Activated naive CD4-positive, alpha-beta T cell treated with anti-CD3 and anti-CD28 coated beads for 36 hours (primary cell): Measurements from ENCODE around the gene MTMR3. TPM values are rescaled to one million over a fixed set of nuclear protein-coding genes. Genes with fewer than 3 reads are reported as not detected.

Experiments used
- CTCF ChIA-PET: fragments of 350-600 bp; sonication (Branson Sonifier 250); formaldehyde crosslinking; loops from one replicate; lab custom pipeline; 2021; ENCODE audit warnings: antibody characterized with exemption; lab: Charles Lee
- DNase-seq: peaks from one replicate; pipeline ENCODE4 v3.0.0-alpha.2; 2020
- H3K27ac Mint-ChIP-seq: one replicate; pipeline ENCODE4 v1.8.0; 2021; ENCODE audit warnings: mild to moderate bottlenecking, mixed read lengths
- H3K27me3 Mint-ChIP-seq: one replicate; pipeline ENCODE4 v1.8.0; 2021; ENCODE audit warnings: low read depth, mixed read lengths
- H3K36me3 Mint-ChIP-seq: one replicate; pipeline ENCODE4 v1.8.0; 2021; ENCODE audit warnings: low read depth, mixed read lengths
- H3K4me1 Mint-ChIP-seq: one replicate; pipeline ENCODE4 v1.8.0; 2021; ENCODE audit warnings: low read depth, mixed read lengths
- H3K4me3 Mint-ChIP-seq: one replicate; pipeline ENCODE4 v1.8.0; 2021; ENCODE audit warnings: mild to moderate bottlenecking, moderate library complexity, mixed read lengths
- H3K9me3 Mint-ChIP-seq: one replicate; pipeline ENCODE4 v1.8.0; 2021; ENCODE audit warnings: mixed read lengths
- intact Hi-C: fragments of 100-400 bp; cut with micrococcal nuclease; formaldehyde crosslinking; loops from one replicate; pipeline ENCODE4 v1.15.1; 2023
- total RNA-seq, 2 experiments: library from RNA; stranded (reverse); gene quantifications; one replicate each; pipeline ENCODE4 v1.2.3, GENCODE V29; 2021

The MTMR3 gene
- total RNA-seq, 2 experiments from 2014 or later, result 26.0 to 27.1 TPM

DNA sequence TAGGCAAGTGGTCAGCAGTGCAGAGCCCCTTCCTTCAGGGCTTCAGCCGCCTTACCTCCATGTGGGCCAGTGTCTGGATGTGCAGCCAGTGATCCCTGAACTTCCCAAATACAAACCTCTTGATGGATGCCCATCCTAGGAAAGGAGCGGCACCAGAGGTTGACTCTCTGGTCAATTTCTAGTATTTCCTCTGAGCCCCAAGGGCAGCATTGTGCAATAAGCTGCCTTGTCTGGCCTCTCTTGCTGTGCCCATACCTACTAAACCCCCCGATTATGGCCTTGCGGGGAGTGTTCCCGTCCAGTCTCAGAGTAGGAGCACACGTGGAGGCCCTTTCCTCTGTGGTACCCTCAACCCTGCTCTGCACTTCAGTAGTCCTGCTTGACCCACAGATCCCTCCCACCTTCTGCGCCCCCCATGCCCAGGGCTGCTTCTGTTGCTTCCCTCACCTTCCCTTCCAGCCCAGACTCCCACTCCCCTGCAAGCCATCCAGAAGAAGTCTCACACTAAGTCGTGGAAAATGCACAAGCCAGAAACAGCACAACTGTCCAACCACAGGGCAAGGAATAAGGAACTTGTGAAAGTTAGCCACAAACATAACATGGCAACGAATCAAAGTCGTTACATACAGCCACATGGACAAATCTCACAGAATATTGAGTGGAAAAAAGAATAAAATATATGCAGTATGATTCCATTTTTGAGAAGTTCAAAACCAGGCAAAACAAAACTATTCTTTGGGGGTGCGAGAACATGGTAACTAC is 157.7 kb downstream of the MTMR3 start:
- intact Hi-C loops, result no loop called here
- CTCF ChIA-PET, result interaction anchor here (1.1 kb wide), 1 partner anchor 48 kb away, joined by 3 read pairs; no protein-coding TSS in a partner anchor

GRCh38 chr22:30041475-30041874 is 158.5 kb downstream of the MTMR3 start:
- Mint-ChIP-seq H3K36me3 (no peaks in the 10 kb centered on the region), H3K27ac (no peak overlapping the region), H3K9me3 (no peaks in the 10 kb centered on the region), H3K4me3 (no peak overlapping the region), H3K4me1 (peaks cover 2% of the 10 kb centered on the region), H3K27me3 (peaks cover 1% of the 10 kb centered on the region)
- DNase-seq, result no peak
- intact Hi-C loops, result no loop called here
- CTCF ChIA-PET, result no interaction called here

More for the DNA sequence above, 157.7 kb downstream of the MTMR3 start:
- Mint-ChIP-seq H3K27ac (no peak overlapping the region), H3K36me3 (no peaks in the 10 kb centered on the region), H3K4me3 (no peak overlapping the region), H3K9me3 (no peaks in the 10 kb centered on the region), H3K4me1 (peaks cover 2% of the 10 kb centered on the region), H3K27me3 (peaks cover 1% of the 10 kb centered on the region)
- no peak for DNase-seq

- H3K27me3 Mint-ChIP-seq, result peaks cover 1% of the 10 kb centered on the region
- intact Hi-C loops, result no loop called here
- H3K36me3 Mint-ChIP-seq, result no peaks in the 10 kb centered on the region
- H3K4me1 Mint-ChIP-seq, result peaks cover 3% of the 10 kb centered on the region
- no peak for DNase-seq
- H3K27ac Mint-ChIP-seq, result no peak overlapping the region
- H3K9me3 Mint-ChIP-seq, result no peaks in the 10 kb centered on the region
- CTCF ChIA-PET, result no interaction called here
- H3K4me3 Mint-ChIP-seq, result no peak overlapping the region
Observed at GRCh38 chr22:30041881-30042280, 158.9 kb downstream of the MTMR3 start.

DNA sequence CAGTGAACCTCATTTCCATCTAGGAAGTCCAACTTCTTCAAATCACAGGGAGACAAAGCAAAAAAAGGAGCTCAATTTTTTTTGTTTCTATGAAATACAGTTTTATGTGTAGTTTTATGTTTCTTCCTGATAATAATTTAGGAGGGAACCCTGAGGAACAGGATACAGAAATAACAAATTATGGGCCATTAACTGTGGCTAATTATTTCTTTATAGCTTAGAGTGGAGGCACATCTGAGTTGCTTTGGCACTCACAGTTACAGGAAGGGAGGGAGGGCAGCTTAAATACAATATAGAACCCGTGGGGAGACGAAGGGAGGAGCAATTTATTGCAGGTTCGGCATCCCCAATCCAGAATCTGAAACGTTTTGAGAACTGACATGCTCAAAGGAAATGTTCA is 160.2 kb downstream of the MTMR3 start:
- Mint-ChIP-seq H3K9me3 (no peaks in the 10 kb centered on the region), H3K36me3 (no peaks in the 10 kb centered on the region), H3K4me3 (no peak overlapping the region), H3K4me1 (peaks cover 8% of the 10 kb centered on the region), H3K27me3 (peaks cover 1% of the 10 kb centered on the region), H3K27ac (no peak overlapping the region)
- CTCF ChIA-PET, result interaction anchor here (1.5 kb wide), 1 partner anchor 46 kb away, joined by 6 read pairs; no protein-coding TSS in a partner anchor
- intact Hi-C loops, result no loop called here
- DNase-seq, result no peak

DNA sequence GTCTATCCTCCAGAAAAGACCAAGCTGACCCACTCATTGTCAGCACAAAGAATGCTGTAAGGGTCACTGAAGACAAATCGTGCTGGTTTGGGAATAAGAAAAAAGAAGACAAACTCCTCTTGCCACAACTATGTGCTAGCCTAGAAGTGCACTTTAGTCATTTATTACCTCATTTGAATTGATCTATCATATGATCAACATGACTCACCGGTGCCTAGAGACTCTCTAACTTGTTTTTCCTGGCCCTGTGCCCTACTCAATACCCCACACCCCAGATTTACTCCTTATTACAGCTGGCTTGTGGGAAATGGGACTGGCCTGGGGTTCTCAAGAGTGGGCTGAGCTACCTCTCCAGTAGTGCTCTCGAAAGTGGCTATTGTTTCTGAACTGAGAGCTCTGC is 161.4 kb downstream of the MTMR3 start:
- peaks cover 1% of the 10 kb centered on the region for H3K27me3 Mint-ChIP-seq
- no peak for DNase-seq
- CTCF ChIA-PET, result no interaction called here
- H3K4me3 Mint-ChIP-seq, result no peak overlapping the region
- no peak overlapping the region for H3K27ac Mint-ChIP-seq
- peaks cover 8% of the 10 kb centered on the region for H3K4me1 Mint-ChIP-seq
- H3K9me3 Mint-ChIP-seq, result no peaks in the 10 kb centered on the region
- H3K36me3 Mint-ChIP-seq, result no peaks in the 10 kb centered on the region
- intact Hi-C loops, result no loop called here

GRCh38 chr22:30044881-30045493 is 162.0 kb downstream of the MTMR3 start:
- no peak overlapping the region for H3K27ac Mint-ChIP-seq
- peaks cover 8% of the 10 kb centered on the region for H3K4me1 Mint-ChIP-seq
- no peak for DNase-seq
- intact Hi-C loops, result no loop called here
- H3K4me3 Mint-ChIP-seq, result no peak overlapping the region
- CTCF ChIA-PET, result no interaction called here
- no peaks in the 10 kb centered on the region for H3K36me3 Mint-ChIP-seq
- H3K9me3 Mint-ChIP-seq, result no peaks in the 10 kb centered on the region
- H3K27me3 Mint-ChIP-seq, result peaks cover 1% of the 10 kb centered on the region

GRCh38 chr22:30045494-30045887 is 162.5 kb downstream of the MTMR3 start:
- no peaks in the 10 kb centered on the region for H3K9me3 Mint-ChIP-seq
- no peak overlapping the region for H3K4me3 Mint-ChIP-seq
- peaks cover 8% of the 10 kb centered on the region for H3K4me1 Mint-ChIP-seq
- CTCF ChIA-PET, result no interaction called here
- peaks cover 1% of the 10 kb centered on the region for H3K27me3 Mint-ChIP-seq
- H3K27ac Mint-ChIP-seq, result no peak overlapping the region
- intact Hi-C loops, result no loop called here
- DNase-seq, result no peak
- no peaks in the 10 kb centered on the region for H3K36me3 Mint-ChIP-seq

DNA sequence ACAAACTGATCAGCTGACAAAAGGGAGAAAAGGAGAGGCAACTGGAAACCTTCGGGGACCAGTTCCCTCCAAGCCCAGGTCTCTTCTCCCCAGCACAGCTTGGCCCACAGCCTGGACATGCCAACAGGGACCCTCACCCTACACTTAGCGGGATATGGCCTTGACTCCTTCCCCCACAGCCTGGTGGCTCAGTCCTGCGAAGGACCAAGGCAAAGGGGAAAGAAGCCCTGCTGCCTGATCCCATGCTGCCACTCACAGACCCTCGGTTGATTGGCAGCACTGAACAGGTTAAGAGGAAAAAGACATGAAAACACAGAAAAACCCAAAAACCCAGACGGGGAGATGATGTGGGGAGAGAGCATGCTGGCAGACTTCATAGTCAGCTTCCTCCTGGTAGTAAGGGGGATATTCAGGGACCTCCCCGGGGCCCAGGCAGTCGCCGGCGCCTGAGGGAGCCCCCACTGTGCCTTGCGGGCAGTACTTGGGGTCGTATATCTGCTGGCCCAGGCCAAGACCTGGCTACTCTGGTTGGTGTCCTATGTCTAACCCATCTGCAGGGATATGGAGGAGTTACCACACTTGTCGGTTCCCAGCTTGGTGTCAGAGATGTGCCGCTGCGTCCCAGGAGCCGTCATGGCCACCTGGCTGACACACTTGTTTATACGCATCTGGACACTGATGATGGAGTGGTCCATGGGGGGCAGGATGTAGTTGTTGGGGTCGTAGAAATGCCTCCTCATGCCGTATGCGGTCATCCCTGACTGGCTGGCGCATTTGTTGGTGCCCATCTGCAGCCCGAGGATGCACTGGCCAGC is 163.1 kb downstream of the MTMR3 start:
- H3K4me1 Mint-ChIP-seq, result peaks cover 8% of the 10 kb centered on the region
- no peaks in the 10 kb centered on the region for H3K9me3 Mint-ChIP-seq
- no peak overlapping the region for H3K27ac Mint-ChIP-seq
- DNase-seq, result no peak
- H3K27me3 Mint-ChIP-seq, result peaks cover 1% of the 10 kb centered on the region
- no peak overlapping the region for H3K4me3 Mint-ChIP-seq
- intact Hi-C loops, result no loop called here
- CTCF ChIA-PET, result interaction anchor here (0.6 kb wide), 1 partner anchor 121 kb away, joined by 3 read pairs; no protein-coding TSS in a partner anchor
- H3K36me3 Mint-ChIP-seq, result no peaks in the 10 kb centered on the region

- H3K27me3 Mint-ChIP-seq, result peaks cover 1% of the 10 kb centered on the region
- intact Hi-C loops, result no loop called here
- CTCF ChIA-PET, result interaction anchor here (0.6 kb wide), 1 partner anchor 122 kb away, joined by 3 read pairs; no protein-coding TSS in a partner anchor
- H3K27ac Mint-ChIP-seq, result no peak overlapping the region
- H3K4me3 Mint-ChIP-seq, result no peak overlapping the region
- no peaks in the 10 kb centered on the region for H3K9me3 Mint-ChIP-seq
- no peak for DNase-seq
- no peaks in the 10 kb centered on the region for H3K36me3 Mint-ChIP-seq
- peaks cover 8% of the 10 kb centered on the region for H3K4me1 Mint-ChIP-seq
Observed at GRCh38 chr22:30046716-30047363, 163.9 kb downstream of the MTMR3 start.

- Mint-ChIP-seq H3K4me1 (peaks cover 8% of the 10 kb centered on the region), H3K27me3 (peaks cover 1% of the 10 kb centered on the region)
- DNase-seq, result no peak
Observed at GRCh38 chr22:30047364-30047738, 164.4 kb downstream of the MTMR3 start.

GRCh38 chr22:30048681-30049080 is 165.7 kb downstream of the MTMR3 start:
- no peaks in the 10 kb centered on the region for H3K9me3 Mint-ChIP-seq

More at GRCh38 chr22:30047364-30047738, 164.4 kb downstream of the MTMR3 start:
- intact Hi-C loops, result no loop called here
- CTCF ChIA-PET, result no interaction called here
- H3K9me3 Mint-ChIP-seq, result no peaks in the 10 kb centered on the region
- H3K4me3 Mint-ChIP-seq, result no peak overlapping the region
- no peaks in the 10 kb centered on the region for H3K36me3 Mint-ChIP-seq
- no peak overlapping the region for H3K27ac Mint-ChIP-seq

More at GRCh38 chr22:30048681-30049080, 165.7 kb downstream of the MTMR3 start:
- no peak overlapping the region for H3K27ac Mint-ChIP-seq
- CTCF ChIA-PET, result interaction anchor here (0.8 to 1.4 kb wide), 2 partner anchors 43 to 423 kb away, joined by 3 to 4 read pairs; no protein-coding TSS in a partner anchor
- intact Hi-C loops, result no loop called here
- peaks cover 1% of the 10 kb centered on the region for H3K27me3 Mint-ChIP-seq
- no peaks in the 10 kb centered on the region for H3K36me3 Mint-ChIP-seq
- H3K4me1 Mint-ChIP-seq, result peaks cover 8% of the 10 kb centered on the region
- H3K4me3 Mint-ChIP-seq, result no peak overlapping the region
- DNase-seq, result no peak
